Measurements from ENCODE around the gene FAM3B.

The FAM3B gene

GRCh38 chr21:41348434-41348833 lies 31.8 kb downstream of the FAM3B start (continued):
- TF ChIP-seq, protein P1, sequence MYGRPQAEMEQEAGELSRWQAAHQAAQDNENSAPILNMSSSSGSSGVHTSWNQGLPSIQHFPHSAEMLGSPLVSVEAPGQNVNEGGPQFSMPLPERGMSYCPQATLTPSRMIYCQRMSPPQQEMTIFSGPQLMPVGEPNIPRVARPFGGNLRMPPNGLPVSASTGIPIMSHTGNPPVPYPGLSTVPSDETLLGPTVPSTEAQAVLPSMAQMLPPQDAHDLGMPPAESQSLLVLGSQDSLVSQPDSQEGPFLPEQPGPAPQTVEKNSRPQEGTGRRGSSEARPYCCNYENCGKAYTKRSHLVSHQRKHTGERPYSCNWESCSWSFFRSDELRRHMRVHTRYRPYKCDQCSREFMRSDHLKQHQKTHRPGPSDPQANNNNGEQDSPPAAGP (tag by site-specific recombination; IDR thresholded peaks at IDR 0.05) = no peak
- TF ChIP-seq GLIS2 (tag by site-specific recombination; IDR thresholded peaks at IDR 0.05) = no peak

- H3K27ac ChIP-seq (ENCODE audit: extremely low read depth, low read depth, low read length) = no peak overlapping the region
- TF ChIP-seq ZNF19 (tag by site-specific recombination; IDR thresholded peaks at IDR 0.05; ENCODE audit: low read depth) (no peak), ZNF423 (tag by site-specific recombination; IDR thresholded peaks at IDR 0.05) (no peak), ZNF248 (tag by site-specific recombination; IDR thresholded peaks at IDR 0.05) (no peak), ZSCAN23 (tag by site-specific recombination; IDR thresholded peaks at IDR 0.05) (no peak), ZNF292 (tag by site-specific recombination; IDR thresholded peaks at IDR 0.05; ENCODE audit: borderline replicate concordance, low read depth) (no peak), ZBTB48 (tag by site-specific recombination; IDR thresholded peaks at IDR 0.05) (no peak), ZNF621 (tag by site-specific recombination; IDR thresholded peaks at IDR 0.05) (no peak), GLIS2 (tag by site-specific recombination; IDR thresholded peaks at IDR 0.05) (no peak), ZBTB17 (tag by site-specific recombination; IDR thresholded peaks at IDR 0.05) (no peak), ZNF324 (tag by site-specific recombination; IDR thresholded peaks at IDR 0.05) (no peak), ZNF184 (tag by site-specific recombination; IDR thresholded peaks at IDR 0.05) (no peak), KLF9 (tag by site-specific recombination; IDR thresholded peaks at IDR 0.05; ENCODE audit: low read depth) (no peak), ZNF610 (tag by site-specific recombination; IDR thresholded peaks at IDR 0.05; ENCODE audit: borderline replicate concordance) (no peak), ZFP37 (tag by site-specific recombination; IDR thresholded peaks at IDR 0.05) (no peak), ZNF555 (tag by site-specific recombination; conservative IDR thresholded peaks at IDR 0.05) (no peak), ZEB2 (tag by site-specific recombination; IDR thresholded peaks at IDR 0.05) (no peak), PRDM4 (tag by site-specific recombination; IDR thresholded peaks at IDR 0.05) (no peak)
- TF ChIP-seq, protein P2, sequence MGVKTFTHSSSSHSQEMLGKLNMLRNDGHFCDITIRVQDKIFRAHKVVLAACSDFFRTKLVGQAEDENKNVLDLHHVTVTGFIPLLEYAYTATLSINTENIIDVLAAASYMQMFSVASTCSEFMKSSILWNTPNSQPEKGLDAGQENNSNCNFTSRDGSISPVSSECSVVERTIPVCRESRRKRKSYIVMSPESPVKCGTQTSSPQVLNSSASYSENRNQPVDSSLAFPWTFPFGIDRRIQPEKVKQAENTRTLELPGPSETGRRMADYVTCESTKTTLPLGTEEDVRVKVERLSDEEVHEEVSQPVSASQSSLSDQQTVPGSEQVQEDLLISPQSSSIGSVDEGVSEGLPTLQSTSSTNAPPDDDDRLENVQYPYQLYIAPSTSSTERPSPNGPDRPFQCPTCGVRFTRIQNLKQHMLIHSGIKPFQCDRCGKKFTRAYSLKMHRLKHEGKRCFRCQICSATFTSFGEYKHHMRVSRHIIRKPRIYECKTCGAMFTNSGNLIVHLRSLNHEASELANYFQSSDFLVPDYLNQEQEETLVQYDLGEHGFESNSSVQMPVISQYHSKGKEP (tag by site-specific recombination; IDR thresholded peaks at IDR 0.05) = no peak
- TF ChIP-seq, protein P3, sequence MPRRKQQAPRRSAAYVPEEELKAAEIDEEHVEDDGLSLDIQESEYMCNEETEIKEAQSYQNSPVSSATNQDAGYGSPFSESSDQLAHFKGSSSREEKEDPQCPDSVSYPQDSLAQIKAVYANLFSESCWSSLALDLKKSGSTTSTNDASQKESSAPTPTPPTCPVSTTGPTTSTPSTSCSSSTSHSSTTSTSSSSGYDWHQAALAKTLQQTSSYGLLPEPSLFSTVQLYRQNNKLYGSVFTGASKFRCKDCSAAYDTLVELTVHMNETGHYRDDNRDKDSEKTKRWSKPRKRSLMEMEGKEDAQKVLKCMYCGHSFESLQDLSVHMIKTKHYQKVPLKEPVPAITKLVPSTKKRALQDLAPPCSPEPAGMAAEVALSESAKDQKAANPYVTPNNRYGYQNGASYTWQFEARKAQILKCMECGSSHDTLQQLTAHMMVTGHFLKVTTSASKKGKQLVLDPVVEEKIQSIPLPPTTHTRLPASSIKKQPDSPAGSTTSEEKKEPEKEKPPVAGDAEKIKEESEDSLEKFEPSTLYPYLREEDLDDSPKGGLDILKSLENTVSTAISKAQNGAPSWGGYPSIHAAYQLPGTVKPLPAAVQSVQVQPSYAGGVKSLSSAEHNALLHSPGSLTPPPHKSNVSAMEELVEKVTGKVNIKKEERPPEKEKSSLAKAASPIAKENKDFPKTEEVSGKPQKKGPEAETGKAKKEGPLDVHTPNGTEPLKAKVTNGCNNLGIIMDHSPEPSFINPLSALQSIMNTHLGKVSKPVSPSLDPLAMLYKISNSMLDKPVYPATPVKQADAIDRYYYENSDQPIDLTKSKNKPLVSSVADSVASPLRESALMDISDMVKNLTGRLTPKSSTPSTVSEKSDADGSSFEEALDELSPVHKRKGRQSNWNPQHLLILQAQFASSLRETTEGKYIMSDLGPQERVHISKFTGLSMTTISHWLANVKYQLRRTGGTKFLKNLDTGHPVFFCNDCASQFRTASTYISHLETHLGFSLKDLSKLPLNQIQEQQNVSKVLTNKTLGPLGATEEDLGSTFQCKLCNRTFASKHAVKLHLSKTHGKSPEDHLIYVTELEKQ (tag by site-specific recombination; IDR thresholded peaks at IDR 0.05; ENCODE audit: borderline replicate concordance) = no peak
- POLR2A ChIA-PET = no interaction called here
- H3K4me3 ChIP-seq (ENCODE audit: low read depth, low read length) = no peak overlapping the region
- CTCF ChIA-PET = no interaction called here
- H3K9me3 ChIP-seq (ENCODE audit: control insufficient read depth, insufficient read depth, low read depth, low read length) = no peaks in the 10 kb centered on the region
- no peaks in the 10 kb centered on the region for H3K4me1 ChIP-seq (ENCODE audit: control insufficient read depth, insufficient read depth, low read length)
- H3K36me3 ChIP-seq (ENCODE audit: control insufficient read depth in 2 of 2, insufficient read depth in 1 of 2, low read length in 2 of 2) = no peaks in the 10 kb centered on the region
Observed at GRCh38 chr21:41349126-41349525, 32.5 kb downstream of the FAM3B start.

Data from HEK293 (cell line).